TTC549 (cell line): Measurements from ENCODE around the gene YPEL4.
A peak's percentile ranks its signal among the peaks of the same experiment; 100 is the strongest.

Experiments
- FAIRE-seq: peaks from 2 replicates; lab custom pipeline; 2012; peaks lifted over from hg19 to GRCh38; lab: Jason Lieb, UNC

The YPEL4 gene

DNA sequence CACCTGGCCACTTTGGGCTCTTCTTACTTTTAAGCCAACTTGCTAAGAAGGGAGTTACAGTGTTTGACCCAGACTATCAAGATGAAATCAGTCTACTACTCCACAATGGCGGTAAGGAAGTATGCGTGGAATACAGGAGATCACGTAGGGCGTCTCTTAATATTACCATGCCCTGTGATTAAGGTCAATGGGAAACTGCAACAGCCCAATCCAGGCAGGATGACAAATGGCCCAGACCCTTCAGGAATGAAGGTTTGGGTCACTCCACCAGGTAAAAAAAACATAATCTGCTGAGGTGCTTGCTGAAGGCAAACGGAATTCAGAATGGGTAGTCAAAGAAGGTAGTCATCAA is 1.0 kb upstream of the YPEL4 start:
- FAIRE-seq: no peak

DNA sequence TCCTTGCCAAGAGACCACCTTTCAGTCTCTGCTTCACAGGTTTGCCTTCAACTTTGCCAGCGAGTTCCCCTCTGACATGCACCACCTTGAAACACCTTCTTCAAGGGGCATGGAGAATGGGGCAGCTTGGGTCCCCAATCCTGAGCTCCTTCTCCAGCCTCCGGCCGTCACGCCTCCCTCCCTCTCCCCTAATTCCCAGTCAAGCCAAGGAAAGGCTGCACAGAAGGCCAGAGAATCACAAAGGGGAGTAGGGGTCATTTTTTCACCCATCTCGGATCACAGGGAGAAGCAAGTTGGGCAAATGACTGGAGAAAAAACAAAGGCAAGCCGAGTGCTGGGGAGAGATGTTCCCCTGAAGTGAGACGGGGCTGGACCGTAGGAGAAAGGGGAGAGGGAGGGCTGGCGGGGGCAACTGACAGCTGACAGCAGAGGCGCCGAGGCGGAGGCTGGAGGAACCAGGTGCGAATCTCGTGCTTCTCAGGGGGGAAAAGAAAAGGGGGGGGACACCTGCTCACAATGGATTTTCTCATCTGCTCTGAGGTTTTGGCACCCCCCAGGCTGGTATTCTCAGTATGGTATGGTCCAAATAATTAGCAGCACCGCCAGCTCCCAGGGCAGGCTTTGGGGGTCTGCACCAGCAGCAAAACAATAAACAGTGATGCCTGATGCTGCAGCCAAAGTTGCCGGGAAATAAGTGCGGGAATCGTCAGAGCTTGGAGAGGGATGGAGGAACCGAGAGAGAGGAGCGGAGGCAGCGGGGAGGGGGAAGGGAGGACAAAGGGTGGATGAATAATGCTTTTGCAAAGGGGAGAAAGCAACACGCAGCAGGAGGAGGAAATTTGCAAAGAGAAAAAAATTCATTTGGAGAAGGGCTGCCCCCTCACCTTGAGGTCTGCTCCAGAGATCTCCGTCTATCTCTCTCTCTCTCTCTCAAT is 644 bp downstream of the YPEL4 start:
- FAIRE-seq: no peak

DNA sequence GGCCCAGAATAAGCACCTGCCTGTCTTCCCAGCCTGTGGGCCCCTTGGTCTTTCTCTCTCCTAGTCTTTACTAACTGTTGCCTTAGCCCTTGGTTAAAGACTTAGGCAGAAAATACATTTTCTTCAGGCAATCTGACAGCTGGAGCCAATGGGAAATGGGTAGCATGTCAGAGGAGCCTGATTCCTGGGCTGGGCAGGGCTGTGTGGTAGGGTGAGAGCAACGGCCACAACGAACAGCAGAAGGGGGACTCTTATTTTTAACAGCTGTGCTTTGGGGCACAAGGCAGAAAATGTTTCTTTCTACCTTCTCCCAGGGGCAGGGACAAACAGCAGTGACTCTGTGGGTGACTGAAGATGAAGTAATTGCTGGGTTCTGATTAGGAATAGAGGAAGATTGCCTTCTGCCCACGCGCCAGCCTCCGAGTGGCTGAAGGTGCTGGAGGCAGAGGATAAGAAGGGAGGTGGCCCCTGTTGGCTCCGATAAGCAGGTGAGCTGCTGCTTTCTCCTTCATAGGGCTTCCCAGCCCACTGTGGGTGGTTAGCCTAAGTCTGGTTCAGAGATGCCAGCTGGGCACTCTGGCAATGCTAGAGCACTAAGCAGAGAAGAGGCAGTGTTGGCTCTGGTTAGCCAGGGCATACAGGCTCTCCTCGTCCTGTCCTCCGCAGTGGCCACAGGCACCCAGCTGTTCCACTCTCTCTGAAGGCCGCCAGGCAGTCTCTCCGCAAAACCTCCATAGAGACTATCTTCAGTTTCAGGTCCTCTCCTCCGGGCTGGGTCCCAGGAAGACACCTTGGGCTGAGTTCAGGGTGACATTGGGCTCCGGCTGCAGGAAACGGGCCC is 1.5 kb downstream of the YPEL4 start:
- FAIRE-seq: no peak

DNA sequence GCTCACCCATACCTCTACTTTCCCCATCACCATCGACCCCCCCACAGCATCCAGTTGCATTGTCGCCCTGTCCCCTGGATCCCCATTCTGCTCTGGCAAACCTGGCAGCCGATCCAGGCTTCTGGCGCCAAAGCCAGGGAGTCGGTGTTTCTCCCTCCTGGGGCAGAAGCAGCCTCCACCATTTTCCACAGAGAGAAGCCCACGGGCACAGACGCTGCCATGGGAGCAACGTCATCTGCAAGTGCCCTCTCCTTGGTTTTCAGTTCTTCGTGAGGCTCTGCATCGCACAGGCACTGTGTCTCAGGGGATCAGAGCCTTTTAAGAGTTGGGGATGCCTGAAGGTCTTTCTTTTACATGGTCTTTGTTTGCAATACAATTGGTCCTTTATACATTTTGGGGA is 2.3 kb downstream of the YPEL4 start:
- FAIRE-seq: no peak

DNA sequence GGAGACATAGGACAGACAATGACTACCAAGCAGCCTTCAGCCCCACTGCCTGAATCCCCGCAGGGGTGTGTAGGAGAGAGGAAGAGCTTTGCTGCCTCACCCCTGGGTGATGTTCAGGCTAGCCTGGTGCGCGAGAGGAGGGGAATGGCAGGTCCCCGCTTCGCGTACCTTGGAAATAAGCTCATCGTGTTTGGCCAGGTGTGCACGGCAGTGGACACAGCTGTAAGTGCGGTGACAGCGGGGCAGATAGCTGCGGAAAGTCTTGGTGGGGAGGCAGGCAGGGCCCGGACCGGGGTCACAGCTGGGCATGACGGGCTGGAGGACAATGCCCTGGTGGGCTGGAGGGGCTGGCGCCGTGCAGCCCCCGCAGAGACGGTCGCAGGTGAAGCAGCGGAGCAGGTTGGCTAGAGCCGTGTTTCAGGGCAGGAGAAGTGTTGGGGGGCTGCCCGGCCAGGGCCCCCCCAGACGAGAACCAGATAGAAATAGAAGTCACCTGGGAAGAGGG is 2.9 kb downstream of the YPEL4 start:
- no peak for FAIRE-seq

DNA sequence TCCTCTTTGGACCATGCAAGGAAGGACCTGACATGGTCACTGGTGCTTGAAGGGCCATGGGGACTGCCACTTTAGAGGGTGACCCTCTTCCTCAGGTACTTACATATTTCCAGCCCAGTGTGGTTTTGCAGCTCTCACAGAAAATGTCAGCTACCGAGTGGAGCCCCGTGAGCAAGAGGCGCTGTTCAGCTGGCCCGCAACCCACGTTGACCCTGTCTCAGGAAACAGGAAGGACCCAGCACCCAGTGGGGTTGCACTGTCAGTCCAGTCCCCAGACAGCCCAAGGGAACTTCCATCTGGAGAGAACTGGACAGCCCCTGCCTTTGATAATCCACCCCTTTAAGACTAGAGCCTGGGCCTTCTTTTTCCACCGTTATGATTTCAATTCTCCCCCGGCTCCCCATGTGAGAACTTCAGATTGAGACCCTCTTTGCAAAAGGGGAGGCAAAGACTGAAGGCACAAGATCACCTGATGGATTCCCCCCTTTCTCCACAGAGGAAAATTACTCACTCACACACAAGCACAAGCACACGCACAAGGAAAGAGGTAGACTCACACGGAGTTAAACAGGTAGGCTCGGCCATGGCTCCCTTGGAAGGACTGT is 3.4 kb downstream of the YPEL4 start:
- FAIRE-seq: no peak

DNA sequence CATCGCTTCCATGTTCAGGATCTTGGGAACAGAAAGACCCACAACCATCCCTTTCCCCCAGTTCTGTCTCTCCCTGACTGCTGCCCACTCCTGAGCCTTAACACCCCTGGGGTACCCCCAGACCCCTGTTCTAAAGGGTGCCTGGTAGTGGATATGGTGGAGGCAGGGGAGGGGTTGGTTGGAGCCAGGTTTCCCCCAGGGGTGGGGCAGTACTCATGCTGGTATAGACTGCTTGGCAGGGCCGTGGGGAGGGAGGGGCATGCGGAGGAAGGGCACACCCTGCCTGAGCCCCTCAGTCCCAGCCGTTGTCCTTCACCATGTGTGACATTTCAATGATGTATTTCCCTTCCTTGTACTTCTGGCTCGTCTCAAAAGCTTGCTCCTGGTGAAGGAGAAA is 4.0 kb downstream of the YPEL4 start:
- no peak for FAIRE-seq

DNA sequence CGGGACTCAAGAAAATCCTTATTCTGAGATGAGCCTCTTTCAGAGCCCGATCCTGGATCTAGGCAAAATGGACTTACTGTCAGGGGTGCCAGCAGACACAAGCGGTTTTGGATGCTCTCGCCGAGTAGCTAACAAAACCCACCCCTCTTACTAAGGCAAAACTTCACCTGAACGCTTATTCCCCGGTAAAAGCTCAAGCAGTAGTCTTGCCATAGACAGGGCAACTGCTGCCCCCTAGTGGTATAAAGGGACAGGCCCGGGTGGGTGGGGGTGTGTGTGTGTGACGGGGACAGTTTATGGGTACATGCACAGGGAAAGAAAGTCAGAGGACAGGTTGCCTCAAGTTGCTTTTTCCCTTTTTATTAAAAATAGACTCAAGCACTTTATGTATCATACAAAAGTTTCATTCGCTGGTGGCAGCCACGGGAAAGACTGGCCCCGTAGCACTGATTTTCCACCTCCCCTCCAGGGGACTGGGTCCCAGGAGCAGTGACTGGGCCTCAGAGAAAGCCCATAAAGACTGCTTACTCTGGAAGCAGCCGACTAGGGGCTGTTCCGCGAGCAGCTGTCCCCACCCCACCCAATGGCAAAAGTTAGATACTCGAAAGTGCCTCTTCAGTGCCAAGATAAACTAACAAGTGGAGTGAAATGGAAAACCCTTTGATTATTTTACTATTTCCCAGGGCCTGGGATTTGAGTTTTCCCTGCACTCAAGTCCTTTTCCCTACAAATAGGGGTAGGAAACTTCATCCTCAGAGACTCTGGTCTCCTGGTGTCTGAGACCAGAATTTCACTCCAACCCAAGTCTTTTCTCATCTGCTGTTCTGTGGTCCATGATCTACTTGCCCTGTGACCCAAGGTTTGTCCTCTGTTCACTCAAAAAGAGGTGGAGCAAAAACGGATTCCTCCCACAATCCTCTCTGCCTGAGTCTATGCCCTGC is 4.7 kb downstream of the YPEL4 start:
- FAIRE-seq: no peak

DNA sequence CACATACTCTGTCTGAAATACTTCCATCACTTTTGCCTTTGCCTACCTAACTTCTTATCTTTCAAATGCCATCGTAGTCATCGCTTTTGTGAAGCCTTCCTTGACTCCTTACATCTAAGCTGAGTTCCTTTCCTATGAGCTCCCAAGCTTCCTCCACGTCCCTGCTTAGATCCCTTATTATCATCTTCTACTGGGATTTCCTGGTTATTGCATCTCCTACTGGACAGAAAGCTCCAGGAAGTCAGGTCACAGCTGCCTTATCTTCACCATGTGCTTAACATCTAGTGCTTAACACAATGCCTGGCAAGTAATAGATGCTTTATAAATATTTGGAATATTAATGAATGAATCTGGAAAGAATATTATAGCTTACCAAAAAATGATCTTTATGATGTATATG is 5.9 kb downstream of the YPEL4 start:
- FAIRE-seq: no peak

DNA sequence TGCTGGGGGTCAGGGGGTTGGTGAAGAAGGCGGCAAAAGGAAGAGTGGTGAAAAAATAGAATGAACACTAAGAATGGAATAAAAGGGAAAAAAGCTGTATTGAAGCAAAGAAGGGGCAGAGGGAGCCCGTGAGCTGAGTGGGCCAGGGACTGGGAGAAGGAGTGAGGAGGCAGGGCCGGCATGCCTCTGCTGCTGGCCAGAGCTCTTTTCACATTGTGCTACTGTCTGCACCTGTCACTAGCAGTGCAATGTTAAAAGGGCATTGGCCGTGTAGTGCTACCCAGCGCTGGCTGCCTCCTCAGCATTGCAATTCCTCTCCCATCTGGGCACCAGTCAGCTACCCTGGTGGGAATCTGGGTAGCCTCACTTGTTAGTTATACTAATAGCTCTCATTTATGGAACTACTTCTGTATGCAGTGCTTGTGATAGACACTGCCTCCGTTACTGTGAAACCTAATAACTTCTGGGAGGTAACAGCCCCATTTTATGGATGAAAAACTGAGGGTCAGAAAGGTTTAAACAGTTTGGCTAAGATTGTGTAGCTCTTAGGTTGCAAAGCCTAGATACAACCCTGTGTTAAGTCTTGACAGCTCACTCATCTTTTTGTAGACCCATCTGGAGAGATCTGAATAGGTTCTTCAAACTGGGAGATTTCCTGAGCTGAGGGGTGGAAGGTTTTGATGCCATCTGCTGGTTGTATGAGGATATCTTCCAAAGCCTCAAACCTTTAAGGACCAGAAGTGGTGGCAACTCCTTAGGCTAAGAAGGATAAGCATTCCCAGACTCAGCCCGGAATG is 8.5 kb downstream of the YPEL4 start:
- FAIRE-seq: peak; percentile 49

DNA sequence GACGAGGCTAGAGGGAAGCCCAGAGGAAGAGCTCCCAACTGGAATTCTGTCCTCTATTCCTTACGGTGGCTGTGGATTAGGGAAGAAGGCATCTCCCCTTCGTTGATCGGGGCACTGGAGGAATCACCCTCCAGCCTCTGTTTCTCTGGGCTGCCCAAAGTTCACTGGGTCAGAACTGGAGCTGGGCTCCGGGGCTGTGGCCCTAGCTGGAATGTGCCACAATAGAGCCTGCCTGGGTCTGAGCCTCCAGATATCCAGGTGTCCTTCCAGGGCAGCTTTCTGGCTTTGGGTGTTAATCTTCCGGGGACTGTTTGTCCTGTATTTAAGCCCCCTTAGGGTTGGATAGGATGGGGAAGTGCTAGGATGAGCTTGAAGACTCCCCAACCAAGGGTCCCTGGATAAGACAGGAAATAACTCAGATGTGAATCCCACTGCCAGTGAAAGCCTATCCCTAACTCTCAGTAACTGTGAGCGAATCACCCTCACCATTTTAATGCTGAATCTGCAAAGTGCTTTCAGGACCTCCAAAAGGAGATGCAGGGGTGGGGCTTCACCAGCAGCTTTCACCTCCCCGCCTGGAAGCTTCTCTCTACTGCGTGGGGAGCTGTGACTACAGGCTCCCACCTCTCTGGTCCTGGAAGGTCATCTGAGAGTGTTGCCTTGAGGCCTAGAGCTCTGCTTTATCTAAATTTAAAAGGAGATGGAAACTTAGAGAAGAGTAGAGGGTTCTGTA is 9.5 kb downstream of the YPEL4 start:
- FAIRE-seq: no peak

DNA sequence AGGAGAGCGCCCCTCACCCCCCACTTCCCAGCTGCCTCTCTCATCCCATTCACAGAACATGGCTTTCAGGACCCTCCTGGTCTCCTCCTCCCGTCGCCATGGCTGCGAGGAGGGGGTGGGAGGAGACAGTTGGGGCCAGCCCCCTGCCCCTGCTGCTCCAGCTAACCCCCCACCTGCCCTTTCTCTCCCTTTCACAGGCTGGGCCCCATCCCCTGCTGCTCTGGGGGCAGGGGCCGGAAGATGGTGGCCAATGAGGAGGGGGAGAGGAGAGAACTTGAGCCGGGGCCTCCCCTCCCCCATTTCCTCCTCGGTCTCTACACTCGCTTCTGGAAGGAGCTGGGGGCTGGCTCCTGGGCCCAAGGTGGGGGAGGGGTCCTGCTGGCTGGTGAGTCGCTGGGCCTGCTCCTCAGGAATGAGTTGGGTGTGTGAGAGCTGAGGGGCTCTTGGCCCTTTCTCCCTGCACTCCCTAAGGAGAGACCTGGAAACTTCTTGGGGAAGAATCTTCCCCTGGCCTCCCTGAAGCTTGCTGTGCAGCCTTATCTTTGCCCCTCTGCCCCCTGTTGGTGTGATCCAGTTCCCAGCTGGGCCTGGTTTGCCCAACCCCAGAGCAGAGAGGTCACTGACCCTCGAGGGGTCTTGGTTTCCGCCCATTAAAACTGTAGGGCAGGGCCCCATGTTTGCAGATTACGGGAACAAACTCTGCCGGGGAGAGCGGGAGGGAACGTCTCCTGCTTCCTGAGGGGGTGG is 10.2 kb downstream of the YPEL4 start:
- peak; percentile 56 for FAIRE-seq

DNA sequence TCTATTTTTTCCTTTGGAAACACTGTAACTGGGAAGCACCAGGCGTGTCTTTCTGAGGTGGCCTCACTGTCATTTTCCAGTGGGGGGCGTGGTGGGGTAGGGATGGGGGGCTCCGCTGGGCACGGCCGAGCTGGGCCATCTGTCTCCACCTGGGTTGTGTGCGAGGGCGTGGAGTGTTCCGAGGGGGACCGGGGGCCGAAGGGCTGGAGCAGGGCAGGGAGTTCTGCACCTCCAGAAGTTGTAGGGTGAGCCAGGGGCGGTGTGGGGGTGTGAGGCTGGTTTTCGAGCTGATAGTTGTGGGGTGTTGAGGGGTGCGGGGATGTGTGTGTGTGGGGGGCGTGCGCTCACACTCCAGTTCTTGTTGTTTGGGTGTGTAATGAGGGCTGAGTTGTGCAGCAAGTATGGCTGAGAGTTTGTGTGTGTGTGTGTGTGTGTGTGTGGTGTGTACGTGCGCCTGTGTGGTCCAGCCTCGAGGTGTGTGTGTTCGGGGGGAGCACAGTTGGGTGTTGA is 10.8 kb downstream of the YPEL4 start:
- no peak for FAIRE-seq

DNA sequence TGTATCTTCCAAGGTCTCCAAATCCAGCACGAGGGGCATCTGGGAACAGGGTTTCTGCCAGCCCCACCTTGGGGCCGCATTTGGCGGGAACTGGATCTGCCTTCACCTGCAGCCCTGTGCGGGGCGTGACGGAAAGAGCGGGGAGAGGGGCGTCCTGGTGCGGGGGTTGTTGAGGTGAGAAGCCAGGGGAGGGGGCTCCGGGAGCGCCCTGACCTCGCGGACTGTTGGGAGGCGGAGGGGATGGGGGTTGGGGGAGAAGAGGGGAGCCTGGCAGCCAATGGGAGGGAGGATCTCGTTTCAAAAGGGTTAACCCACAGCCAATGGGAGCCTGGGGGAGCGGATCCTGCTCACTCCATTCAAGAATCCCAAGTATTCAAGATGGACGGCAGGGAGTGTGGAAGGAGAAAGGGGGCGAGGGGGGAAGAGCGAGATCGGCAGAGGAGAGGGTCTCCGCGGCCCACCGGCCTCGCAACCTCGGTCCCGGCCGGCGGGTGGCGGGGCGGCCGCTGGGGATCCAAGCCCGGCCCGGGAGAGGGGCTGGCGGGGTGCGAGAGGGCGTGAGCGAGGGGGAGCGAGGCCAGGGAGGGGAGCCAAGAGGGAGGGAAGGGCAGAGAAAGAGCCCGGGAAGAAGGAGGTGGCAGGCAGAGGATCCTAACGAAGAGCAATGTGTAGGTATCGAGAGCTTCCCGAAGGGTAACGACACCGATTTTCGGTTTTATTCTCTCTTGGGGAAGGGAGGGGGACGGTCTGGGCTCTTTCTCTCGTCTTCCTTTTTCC is 11.5 kb downstream of the YPEL4 start:
- FAIRE-seq: peak; percentile 60

DNA sequence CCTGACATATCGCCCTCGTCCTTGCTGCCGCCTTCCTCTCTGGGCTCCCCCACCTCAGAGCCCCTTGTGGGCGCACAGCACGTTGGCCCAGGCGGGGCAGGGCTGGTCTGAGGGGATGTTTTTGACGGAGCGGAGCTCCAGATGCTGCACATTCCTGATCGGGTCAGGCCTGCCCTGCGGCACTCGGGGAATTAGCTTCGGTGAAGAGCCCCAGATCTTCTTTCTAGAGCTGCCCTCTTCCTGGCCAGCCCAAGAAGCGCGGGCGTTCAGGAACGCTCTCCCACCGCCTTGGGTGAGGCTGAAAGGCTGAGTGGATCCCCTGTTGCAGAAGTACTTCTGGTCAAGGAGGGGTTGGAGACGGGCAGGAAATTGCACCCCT is 12.1 kb downstream of the YPEL4 start:
- no peak for FAIRE-seq

DNA sequence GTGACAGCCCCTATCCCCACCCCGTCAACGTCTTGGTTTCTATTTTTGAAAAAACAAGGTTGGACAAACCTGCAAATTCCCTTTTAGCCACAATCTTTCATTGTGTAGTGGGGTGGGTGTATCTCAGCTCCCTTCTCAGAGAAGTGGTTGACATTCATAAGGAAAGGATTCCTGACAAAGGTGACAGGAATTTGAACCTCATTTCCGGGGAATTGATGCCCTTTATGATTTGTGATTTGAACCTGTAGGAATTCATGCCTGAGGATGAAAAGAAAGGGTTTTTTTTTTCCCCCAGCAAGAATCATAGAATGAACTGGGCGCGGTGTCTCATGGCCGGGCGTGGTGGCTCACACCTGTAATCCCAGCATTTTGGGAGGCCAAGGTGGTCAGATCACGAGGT is 14.5 kb downstream of the YPEL4 start:
- no peak for FAIRE-seq

DNA sequence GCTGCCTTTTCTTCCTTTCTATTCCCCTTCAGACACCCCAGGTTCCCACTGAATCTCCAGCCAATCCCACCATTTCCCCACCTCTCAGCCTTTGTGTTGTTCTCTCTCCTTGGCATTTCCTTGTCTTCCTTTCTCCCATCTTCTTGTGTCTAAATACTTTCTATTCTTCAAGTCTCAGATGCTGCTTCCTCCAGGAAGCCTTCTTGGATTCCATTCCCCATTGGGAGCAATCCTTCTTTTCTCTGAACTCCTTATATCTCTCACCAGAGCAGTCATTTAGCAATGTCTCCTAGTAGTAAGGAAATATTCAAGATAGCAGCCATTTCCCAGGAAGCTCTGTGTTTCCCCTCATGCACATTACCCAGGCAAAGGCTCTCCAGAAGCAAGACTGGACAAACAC is 15.4 kb downstream of the YPEL4 start:
- FAIRE-seq: no peak

DNA sequence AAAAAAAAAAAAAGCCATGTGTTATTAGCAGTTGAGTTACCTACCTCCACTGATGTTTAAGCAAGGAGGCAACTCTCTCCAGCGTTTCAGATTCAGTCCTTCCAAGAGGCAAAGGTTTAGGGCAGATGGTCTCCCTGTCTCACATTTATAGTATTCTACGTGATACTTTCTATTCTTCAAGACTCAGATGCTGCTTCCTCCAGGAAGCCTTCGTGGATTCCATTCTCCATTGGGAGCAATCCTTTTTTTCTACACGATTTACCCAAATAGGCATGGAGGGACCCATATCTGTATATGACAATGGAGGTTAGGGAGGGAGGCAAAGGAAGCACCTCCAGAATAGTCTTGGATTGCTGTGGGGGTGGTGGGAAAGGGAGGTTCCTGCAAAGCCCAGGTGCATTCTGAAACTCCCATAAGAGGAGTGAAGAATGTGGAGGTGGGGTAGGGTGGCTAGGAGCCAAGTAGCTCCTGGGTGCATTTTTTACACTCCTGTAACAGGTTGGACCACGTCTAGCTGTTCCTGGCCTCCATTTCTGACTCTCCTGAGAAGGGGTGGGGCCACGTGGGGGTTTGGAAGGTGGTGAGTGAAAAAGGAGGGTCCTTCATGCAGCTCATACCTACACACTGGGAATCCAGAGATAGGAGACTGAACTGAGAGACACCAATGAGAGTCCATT is 16.2 kb downstream of the YPEL4 start:
- no peak for FAIRE-seq
